HepG2 (cell line): ENCODE results near the gene AHRR. TPM values are rescaled to one million over a fixed set of nuclear protein-coding genes. Genes with fewer than 3 reads are reported as not detected.

Source experiments
- ATAC-seq: fragments of 200-7000 bp; cut with Tn5 transposase; 3 replicates; pipeline ENCODE4 v1.9.1; 2020; ENCODE audit warnings: mild to moderate bottlenecking, moderate library complexity
- BruUV-seq: library from RNA; stranded (reverse); fragments of 400-500 nt; replicated peaks from 2 replicates; lab custom pipeline; 2021; lab: Mats Ljungman, UMichigan
- CTCF ChIA-PET: fragments of 300-600 bp; formaldehyde crosslinking; extraction: SDS; loops from one replicate; lab custom pipeline; 2021; ENCODE audit warnings: low total read pairs, inconsistent platforms, low intra/inter-chr PET ratio; lab: Yijun Ruan, JAX
- POLR2A ChIA-PET: fragments of 350-600 bp; sonication (Branson Sonifier 250); formaldehyde crosslinking; loops from one replicate; lab custom pipeline; 2020; ENCODE audit warnings: antibody characterized with exemption, inconsistent platforms; lab: Yijun Ruan, JAX
- DNase-seq: peaks from one replicate; pipeline ENCODE4 v3.0.0-alpha.2; 2015; ENCODE audit warnings: low spot score
- FAIRE-seq: peaks from 3 replicates; lab custom pipeline; 2011; peaks lifted over from hg19 to GRCh38; lab: Jason Lieb, UNC
- H2AFZ ChIP-seq: one replicate; pipeline ENCODE4 v1.6.1; 2011; ENCODE audit warnings: low read length, inconsistent platforms
- H3K27ac ChIP-seq: fragments of 300-600 bp; 3 replicates; pipeline ENCODE4 v1.8.0; 2011; ENCODE audit warnings: mixed run types, mild to moderate bottlenecking, mixed read lengths, low read length, inconsistent platforms; ENCODE audit not compliant: insufficient read depth; ENCODE audit errors: extremely low read length
- H3K27me3 ChIP-seq, 2 experiments: fragments of 200-600 bp in 1 of 2; 2 replicates in 1 of 2; 3 replicates in 1 of 2; pipeline versions ENCODE4 v1.6.0 to v1.8.0; 2011; ENCODE audit warnings: low read length in 2 of 2, mild to moderate bottlenecking in 2 of 2, moderate library complexity in 2 of 2, inconsistent platforms in 1 of 2; ENCODE audit not compliant: insufficient read depth in 2 of 2, control insufficient read depth in 1 of 2
- H3K36me3 ChIP-seq, 2 experiments: fragments of 200-600 bp in 1 of 2; replicated peaks in 1 of 2; 2 replicates in 1 of 2; 3 replicates in 1 of 2; pipeline versions ENCODE4 v1.5.1 to v1.8.0; 2011; ENCODE audit warnings: low read length in 2 of 2, inconsistent platforms in 1 of 2; ENCODE audit not compliant: insufficient read depth in 2 of 2, control insufficient read depth in 1 of 2
- H3K4me1 ChIP-seq: 2 replicates; pipeline ENCODE4 v1.5.1; 2012; ENCODE audit warnings: low read length, inconsistent platforms; ENCODE audit not compliant: insufficient read depth
- H3K4me2 ChIP-seq: 2 replicates; pipeline ENCODE4 v1.6.0; 2011; ENCODE audit warnings: low read depth, low read length, inconsistent platforms
- H3K4me3 ChIP-seq, 3 experiments: fragments of 200-600 bp in 1 of 3; sonication (generic), shearing (Covaris generic) in 1 of 3; replicated peaks in 1 of 3; 2 replicates each; pipeline ENCODE4 v1.5.1; 2011 to 2016; ENCODE audit warnings: low read length in 3 of 3, inconsistent platforms in 2 of 3, low read depth in 2 of 3, mild to moderate bottlenecking in 2 of 3, control low read depth in 1 of 3, mixed read lengths in 1 of 3; ENCODE audit not compliant: insufficient read depth in 1 of 3
- H3K79me2 ChIP-seq: one replicate; pipeline ENCODE4 v1.6.1; 2011; ENCODE audit warnings: low read length, inconsistent platforms; ENCODE audit not compliant: insufficient read depth
- H3K9ac ChIP-seq: 2 replicates; pipeline ENCODE4 v1.6.0; 2011; ENCODE audit warnings: mild to moderate bottlenecking, low read depth, low read length, inconsistent platforms; ENCODE audit not compliant: insufficient read depth
- H3K9me3 ChIP-seq: 2 replicates; pipeline ENCODE4 v1.5.1; 2012; ENCODE audit warnings: mild to moderate bottlenecking, low read length
- H4K20me1 ChIP-seq: 2 replicates; pipeline ENCODE4 v1.6.0; 2011; ENCODE audit warnings: inconsistent platforms, mild to moderate bottlenecking, low read length, moderate library complexity; ENCODE audit not compliant: insufficient read depth
- ARID2 ChIP-seq: sonication (generic); formaldehyde crosslinking; IDR thresholded peaks from 2 replicates; pipeline ENCODE4 v1.8.1; 2022; ENCODE audit warnings: mild to moderate bottlenecking, missing genetic modification reagents, borderline replicate concordance
- ATM ChIP-seq: fragments of 450-650 bp; IDR thresholded peaks from 2 replicates; pipeline ENCODE4 v1.7.1; 2017; ENCODE audit warnings: mild to moderate bottlenecking, borderline replicate concordance
- DNMT1 ChIP-seq: sonication (generic); formaldehyde crosslinking; IDR thresholded peaks from 2 replicates; pipeline ENCODE4 v1.5.1; 2020; ENCODE audit warnings: mild to moderate bottlenecking, missing genetic modification reagents
- FOXM1 ChIP-seq: sonication (generic); formaldehyde crosslinking; IDR thresholded peaks from 2 replicates; pipeline ENCODE4 v1.5.0; 2020; ENCODE audit warnings: missing genetic modification reagents
- MAF1 ChIP-seq: sonication (generic); formaldehyde crosslinking; IDR thresholded peaks from 2 replicates; pipeline ENCODE4 v1.5.0; 2020; ENCODE audit warnings: missing genetic modification reagents, borderline replicate concordance
- PHF21A ChIP-seq: sonication (generic); formaldehyde crosslinking; IDR thresholded peaks from 2 replicates; pipeline ENCODE4 v1.5.0; 2020; ENCODE audit warnings: mild to moderate bottlenecking, missing genetic modification reagents
- SNAPC2 ChIP-seq: sonication (generic); formaldehyde crosslinking; IDR thresholded peaks from 2 replicates; pipeline ENCODE4 v1.8.1; 2022; ENCODE audit warnings: mild to moderate bottlenecking, missing genetic modification reagents
- STAT6 ChIP-seq: sonication (generic); formaldehyde crosslinking; IDR thresholded peaks from 2 replicates; pipeline ENCODE4 v1.4.0; 2020; ENCODE audit warnings: missing genetic modification reagents, mild to moderate bottlenecking, borderline replicate concordance
- ZMYM4 ChIP-seq: sonication (generic); formaldehyde crosslinking; IDR thresholded peaks from 2 replicates; pipeline ENCODE4 v1.8.1; 2023; ENCODE audit warnings: mild to moderate bottlenecking, missing genetic modification reagents
- ZNF430 ChIP-seq: sonication (generic); formaldehyde crosslinking; IDR thresholded peaks from 2 replicates; pipeline ENCODE4 v1.9.0; 2021; ENCODE audit warnings: mild to moderate bottlenecking, missing genetic modification reagents
- ZNF737 ChIP-seq: sonication (generic); formaldehyde crosslinking; IDR thresholded peaks from 2 replicates; pipeline ENCODE4 v1.5.0; 2020; ENCODE audit warnings: missing genetic modification reagents, mild to moderate bottlenecking, borderline replicate concordance
- ZNF777 ChIP-seq: sonication (generic); formaldehyde crosslinking; IDR thresholded peaks from 2 replicates; pipeline ENCODE4 v1.4.0; 2020; ENCODE audit warnings: missing genetic modification reagents
- ZNF891 ChIP-seq: sonication (generic); formaldehyde crosslinking; IDR thresholded peaks from 2 replicates; pipeline ENCODE4 v1.5.0; 2020; ENCODE audit warnings: mild to moderate bottlenecking, missing genetic modification reagents
- ZSCAN22 ChIP-seq: sonication (generic); formaldehyde crosslinking; IDR thresholded peaks from 2 replicates; pipeline ENCODE4 v1.4.0; 2020; ENCODE audit warnings: mild to moderate bottlenecking, missing genetic modification reagents
- WGBS: methylation state at CpG from one replicate; pipeline ENCODE4 v1.1.6; 2017; ENCODE audit warnings: low lambda C conversion rate; 5-methylcytosine and 5-hydroxymethylcytosine counted together
- in situ Hi-C: cut with HindIII; loops from 2 replicates; pipeline ENCODE4 v1.10.0; 2017; ENCODE audit warnings: low pct_unique_long_range_greater_than_20kb; ENCODE audit not compliant: extremely low pct_ligation_motif_present
- intact Hi-C: fragments of 100-400 bp; cut with micrococcal nuclease; formaldehyde crosslinking; loops from one replicate; pipeline ENCODE4 v1.10.0; 2022; ENCODE audit not compliant: unreplicated experiment
- polyA plus RNA-seq, 8 experiments: library from polyadenylated mRNA; depleted of rRNA in 3 of 8; stranded (reverse) in 7 of 8; unstranded in 1 of 8; fragments of >200 nt; fragmentation: Illumina TruSeq in 4 of 8; extraction: Trizol in 4 of 8; gene quantifications; 2 replicates each; pipeline versions ENCODE4 v1.2.1 to v1.2.3, GENCODE V29; 2011 to 2016; ENCODE audit warnings: low read depth in 4 of 8, missing spikeins in 1 of 8, mixed read lengths in 1 of 8; ENCODE audit not compliant: insufficient read depth in 1 of 8
- total RNA-seq, 5 experiments: library from RNA; depleted of rRNA; stranded (reverse); fragments of >200 nt; fragmentation: Illumina TruSeq; extraction: Trizol; gene quantifications; 2 replicates each; pipeline ENCODE4 v1.2.3, GENCODE V29; 2016; ENCODE audit warnings: low read depth in 1 of 5

The AHRR gene
- total and polyA plus RNA-seq, 2 of the 13 experiments (the other 11 are each of a cell fraction or from before 2014, with no cell fraction given) = 0.28 to 0.35 TPM

- no peak overlapping the region for H3K27ac ChIP-seq
- CTCF ChIA-PET = no interaction called here
- intact Hi-C loops = loop anchor here (5.0 kb wide), 1 partner anchor 223 kb away; the partner anchor contains the start of genes CCDC127 and SDHA
- H3K36me3 ChIP-seq = no peaks in the 10 kb centered on the region
- H3K9me3 ChIP-seq = no peaks in the 10 kb centered on the region
- POLR2A ChIA-PET = no interaction called here
- BruUV-seq = no TSS peak
- no peak for ATAC-seq
- H3K9ac ChIP-seq = no peak overlapping the region
- peaks cover 17% of the 10 kb centered on the region for H3K79me2 ChIP-seq
- no peak for DNase-seq
- in situ Hi-C loops = no loop called here
- no peaks in the 10 kb centered on the region for H4K20me1 ChIP-seq
- WGBS = 70% methylated on average over 18 of the region's 18 CpGs
- H2AFZ ChIP-seq = no peak overlapping the region
- TF ChIP-seq ZNF430 (CRISPR knock-in tag) (no peak), ZNF777 (CRISPR knock-in tag) (no peak), ZSCAN22 (CRISPR knock-in tag) (no peak), MAF1 (no peak), ZMYM4 (CRISPR knock-in tag) (no peak), DNMT1 (CRISPR knock-in tag) (no peak), ATM (no peak), STAT6 (CRISPR knock-in tag) (no peak), ZNF891 (no peak), PHF21A (no peak), FOXM1 (CRISPR knock-in tag) (no peak), SNAPC2 (CRISPR knock-in tag) (no peak), ARID2 (CRISPR knock-in tag) (no peak), ZNF737 (CRISPR knock-in tag) (no peak)
- H3K4me1 ChIP-seq = peaks cover 19% of the 10 kb centered on the region
- no peak overlapping the region for H3K4me2 ChIP-seq
- peaks cover 0 to 8% of the 10 kb centered on the region in 2 experiments; a peak in 2 of 5 replicates for H3K27me3 ChIP-seq
- no peak overlapping the region for H3K4me3 ChIP-seq
- no peak for FAIRE-seq
These were observed 119.1 kb downstream of the AHRR start for GRCh38 chr5:440401-441201.
